ENCODE results near the gene ITGB8. TPM values are rescaled to one million over a fixed set of nuclear protein-coding genes. Genes with fewer than 3 reads are reported as not detected.

Gene ITGB8
- total RNA-seq, 1 donor = 13.0 TPM

- no peak for DNase-seq (ENCODE audit: low read depth)
- H3K4me3 ChIP-seq (ENCODE audit: low read depth, low read length) = no peak overlapping the region
- TF ChIP-seq, protein P1, sequence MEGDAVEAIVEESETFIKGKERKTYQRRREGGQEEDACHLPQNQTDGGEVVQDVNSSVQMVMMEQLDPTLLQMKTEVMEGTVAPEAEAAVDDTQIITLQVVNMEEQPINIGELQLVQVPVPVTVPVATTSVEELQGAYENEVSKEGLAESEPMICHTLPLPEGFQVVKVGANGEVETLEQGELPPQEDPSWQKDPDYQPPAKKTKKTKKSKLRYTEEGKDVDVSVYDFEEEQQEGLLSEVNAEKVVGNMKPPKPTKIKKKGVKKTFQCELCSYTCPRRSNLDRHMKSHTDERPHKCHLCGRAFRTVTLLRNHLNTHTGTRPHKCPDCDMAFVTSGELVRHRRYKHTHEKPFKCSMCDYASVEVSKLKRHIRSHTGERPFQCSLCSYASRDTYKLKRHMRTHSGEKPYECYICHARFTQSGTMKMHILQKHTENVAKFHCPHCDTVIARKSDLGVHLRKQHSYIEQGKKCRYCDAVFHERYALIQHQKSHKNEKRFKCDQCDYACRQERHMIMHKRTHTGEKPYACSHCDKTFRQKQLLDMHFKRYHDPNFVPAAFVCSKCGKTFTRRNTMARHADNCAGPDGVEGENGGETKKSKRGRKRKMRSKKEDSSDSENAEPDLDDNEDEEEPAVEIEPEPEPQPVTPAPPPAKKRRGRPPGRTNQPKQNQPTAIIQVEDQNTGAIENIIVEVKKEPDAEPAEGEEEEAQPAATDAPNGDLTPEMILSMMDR (IDR thresholded peaks at IDR 0.05; ENCODE audit: insufficient read depth, low read depth, low read length) = no peak
Measured at GRCh38 chr7:20288036-20288435, 42.7 kb upstream of the ITGB8 start.

GRCh38 chr7:20290505-20291111 lies 40.1 kb upstream of the ITGB8 start:
- DNase-seq (ENCODE audit: low read depth) = no peak
- H3K4me3 ChIP-seq (ENCODE audit: low read depth, low read length) = no peak overlapping the region
- TF ChIP-seq, protein P1 (IDR thresholded peaks at IDR 0.05; ENCODE audit: insufficient read depth, low read depth, low read length) = no peak

GRCh38 chr7:20293336-20293735 lies 37.4 kb upstream of the ITGB8 start:
- TF ChIP-seq, protein P1 (IDR thresholded peaks at IDR 0.05; ENCODE audit: insufficient read depth, low read depth, low read length) = no peak
- no peak for DNase-seq (ENCODE audit: low read depth)
- H3K4me3 ChIP-seq (ENCODE audit: low read depth, low read length) = no peak overlapping the region

- DNase-seq (ENCODE audit: low read depth) = no peak
- TF ChIP-seq, protein P1 (IDR thresholded peaks at IDR 0.05; ENCODE audit: insufficient read depth, low read depth, low read length) = no peak
- no peak overlapping the region for H3K4me3 ChIP-seq (ENCODE audit: low read depth, low read length)
Measured at GRCh38 chr7:20296444-20296843, 34.3 kb upstream of the ITGB8 start.

- DNase-seq (ENCODE audit: low read depth) = no peak
- no peak overlapping the region for H3K4me3 ChIP-seq (ENCODE audit: low read depth, low read length)
- TF ChIP-seq, protein P1 (IDR thresholded peaks at IDR 0.05; ENCODE audit: insufficient read depth, low read depth, low read length) = no peak
Measured at GRCh38 chr7:20296901-20297300, 33.8 kb upstream of the ITGB8 start.

GRCh38 chr7:20298486-20298901 lies 32.2 kb upstream of the ITGB8 start:
- DNase-seq (ENCODE audit: low read depth) = no peak
- TF ChIP-seq, protein P1 (IDR thresholded peaks at IDR 0.05; ENCODE audit: insufficient read depth, low read depth, low read length) = no peak
- no peak overlapping the region for H3K4me3 ChIP-seq (ENCODE audit: low read depth, low read length)

DNA sequence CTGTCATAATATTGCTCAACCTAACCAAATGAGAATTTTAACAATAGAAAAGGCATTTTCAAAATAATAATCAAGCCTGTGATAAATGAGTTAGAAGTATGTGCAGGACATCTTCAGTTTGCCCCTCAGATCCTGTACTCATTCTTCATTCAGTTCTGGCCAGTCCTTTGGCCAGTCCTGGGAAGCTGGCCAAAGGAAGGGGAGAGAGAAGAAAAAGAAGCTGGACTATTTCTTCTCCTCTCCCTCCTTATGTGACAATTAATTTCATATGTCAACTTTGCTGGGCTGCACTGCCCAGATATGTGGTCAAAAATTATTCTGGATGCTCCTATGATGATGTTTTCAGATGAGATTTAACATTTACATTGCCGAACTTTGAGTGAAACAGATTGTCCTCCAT lies 31.6 kb upstream of the ITGB8 start:
- TF ChIP-seq, protein P1 (IDR thresholded peaks at IDR 0.05; ENCODE audit: insufficient read depth, low read depth, low read length) = no peak
- DNase-seq (ENCODE audit: low read depth) = no peak
- H3K4me3 ChIP-seq (ENCODE audit: low read depth, low read length) = no peak overlapping the region

Data from fibroblast of villous mesenchyme (primary cell).